Measurements from ENCODE around the gene MOB3C. TPM values are rescaled to one million over a fixed set of nuclear protein-coding genes. Genes with fewer than 3 reads are reported as not detected.
A peak's percentile ranks its signal among the peaks of the same experiment; 100 is the strongest.

MOB3C gene
- polyA plus RNA-seq, 3 donors, result 5.3 to 18.1 (median 6.1) TPM

- peaks cover 90 to 99% of the 10 kb centered on the region in 2 donors for H3K36me3 Mint-ChIP-seq
- no peaks in the 10 kb centered on the region for H3K9me3 Mint-ChIP-seq
- Histone ChIP-seq H3K79me2 (ENCODE audit: insufficient read depth, low read length) (no peaks in the 10 kb centered on the region), H3K9ac (ENCODE audit: insufficient read depth, low read length, poor library complexity, severe bottlenecking) (no peak overlapping the region), H3K36me3 (replicated peaks in 1 of 2; ENCODE audit: control insufficient read depth in 1 of 2, insufficient read depth in 2 of 2, low read length in 2 of 2) (peaks cover 86 to 100% of the 10 kb centered on the region in 2 donors), H3K27me3 (ENCODE audit: control insufficient read depth in 2 of 2, insufficient read depth in 2 of 2, low read length in 2 of 2) (no peaks in the 10 kb centered on the region), H3K4me1 (ENCODE audit: control insufficient read depth in 1 of 2, insufficient read depth in 2 of 2, low read length in 2 of 2) (no peaks in the 10 kb centered on the region), H4K20me1 (ENCODE audit: insufficient read depth, low read length) (no peaks in the 10 kb centered on the region), H3K27ac (ENCODE audit: low read depth in 1 of 2, low read length in 2 of 2) (no peak overlapping the region), H3K9me3 (replicated peaks in 1 of 2; ENCODE audit: control insufficient read depth in 1 of 2, insufficient read depth in 1 of 2, low read length in 2 of 2) (no peaks in the 10 kb centered on the region), H3K4me3 (replicated peaks in 1 of 3; ENCODE audit: low read depth in 2 of 3, low read length in 3 of 3) (no peak overlapping the region), H2AFZ (ENCODE audit: insufficient read depth, low read depth, low read length, poor library complexity, severe bottlenecking) (no peak overlapping the region), H3K4me2 (replicated peaks; ENCODE audit: extremely low read depth, low read length, poor library complexity, severe bottlenecking) (no peak overlapping the region)
- no peak overlapping the region for H3K4me3 Mint-ChIP-seq
- no peaks in the 10 kb centered on the region for H3K4me1 Mint-ChIP-seq
- WGBS (ENCODE audit: insufficient coverage), result 97% methylated on average over 15 of the region's 15 CpGs
- TF ChIP-seq CTCF (IDR thresholded peaks at IDR 0.05), result no peak
- DNase-seq, result no peak
- intact Hi-C loops (cut with micrococcal nuclease), result no loop called here
- peak overlapping the region in 2 of 7 donors; percentile 22 to 46 for H3K27ac Mint-ChIP-seq
- H3K27me3 Mint-ChIP-seq (ENCODE audit: low read depth in 3 of 3), result peaks cover 0 to 2% (median 0%) of the 10 kb centered on the region in 3 donors
Observed at GRCh38 chr1:46562498-46562897, 54.1 kb downstream of the MOB3C start.

- no peak for DNase-seq
- Histone ChIP-seq H3K4me2 (replicated peaks; ENCODE audit: extremely low read depth, low read length, poor library complexity, severe bottlenecking) (no peak overlapping the region), H3K79me2 (ENCODE audit: insufficient read depth, low read length) (no peaks in the 10 kb centered on the region), H3K36me3 (replicated peaks in 1 of 2; ENCODE audit: control insufficient read depth in 1 of 2, insufficient read depth in 2 of 2, low read length in 2 of 2) (peaks cover 54 to 72% of the 10 kb centered on the region in 2 donors), H3K27ac (ENCODE audit: low read depth in 1 of 2, low read length in 2 of 2) (no peak overlapping the region), H3K4me1 (ENCODE audit: control insufficient read depth in 1 of 2, insufficient read depth in 2 of 2, low read length in 2 of 2) (no peaks in the 10 kb centered on the region), H3K9ac (ENCODE audit: insufficient read depth, low read length, poor library complexity, severe bottlenecking) (no peak overlapping the region), H4K20me1 (ENCODE audit: insufficient read depth, low read length) (no peaks in the 10 kb centered on the region), H3K9me3 (replicated peaks in 1 of 2; ENCODE audit: control insufficient read depth in 1 of 2, insufficient read depth in 1 of 2, low read length in 2 of 2) (no peaks in the 10 kb centered on the region), H2AFZ (ENCODE audit: insufficient read depth, low read depth, low read length, poor library complexity, severe bottlenecking) (no peak overlapping the region), H3K4me3 (replicated peaks in 1 of 3; ENCODE audit: low read depth in 2 of 3, low read length in 3 of 3) (no peak overlapping the region), H3K27me3 (ENCODE audit: control insufficient read depth in 2 of 2, insufficient read depth in 2 of 2, low read length in 2 of 2) (no peaks in the 10 kb centered on the region)
- Mint-ChIP-seq H3K4me1 (peaks cover 7% of the 10 kb centered on the region), H3K36me3 (peaks cover 60 to 70% of the 10 kb centered on the region in 2 donors), H3K27ac (peak overlapping the region in 1 of 7 donors; percentile 14), H3K9me3 (no peaks in the 10 kb centered on the region), H3K4me3 (no peak overlapping the region), H3K27me3 (ENCODE audit: low read depth in 3 of 3) (peaks cover 0 to 2% (median 0%) of the 10 kb centered on the region in 3 donors)
- intact Hi-C loops (cut with micrococcal nuclease), result no loop called here
- no peak for TF ChIP-seq CTCF (IDR thresholded peaks at IDR 0.05)
- WGBS (ENCODE audit: insufficient coverage), result 93% methylated on average over 8 of the region's 8 CpGs
Observed at GRCh38 chr1:46558966-46559365, 57.6 kb downstream of the MOB3C start.
